Measurements from ENCODE around the gene SLC6A13.

The SLC6A13 gene

GRCh38 chr12:211142-211465 lies 51.5 kb downstream of the SLC6A13 start:
- Mint-ChIP-seq H3K27me3 (peaks cover 33% of the 10 kb centered on the region), H3K9me3 (no peaks in the 10 kb centered on the region), H3K36me3 (no peaks in the 10 kb centered on the region), H3K4me3 (no peak overlapping the region), H3K27ac (no peak overlapping the region), H3K4me1 (peaks cover 9% of the 10 kb centered on the region)
- ATAC-seq (ENCODE audit: low read depth) (no peak), DNase-seq (ENCODE audit: low spot score in 2 of 2) (no peak)

DNA sequence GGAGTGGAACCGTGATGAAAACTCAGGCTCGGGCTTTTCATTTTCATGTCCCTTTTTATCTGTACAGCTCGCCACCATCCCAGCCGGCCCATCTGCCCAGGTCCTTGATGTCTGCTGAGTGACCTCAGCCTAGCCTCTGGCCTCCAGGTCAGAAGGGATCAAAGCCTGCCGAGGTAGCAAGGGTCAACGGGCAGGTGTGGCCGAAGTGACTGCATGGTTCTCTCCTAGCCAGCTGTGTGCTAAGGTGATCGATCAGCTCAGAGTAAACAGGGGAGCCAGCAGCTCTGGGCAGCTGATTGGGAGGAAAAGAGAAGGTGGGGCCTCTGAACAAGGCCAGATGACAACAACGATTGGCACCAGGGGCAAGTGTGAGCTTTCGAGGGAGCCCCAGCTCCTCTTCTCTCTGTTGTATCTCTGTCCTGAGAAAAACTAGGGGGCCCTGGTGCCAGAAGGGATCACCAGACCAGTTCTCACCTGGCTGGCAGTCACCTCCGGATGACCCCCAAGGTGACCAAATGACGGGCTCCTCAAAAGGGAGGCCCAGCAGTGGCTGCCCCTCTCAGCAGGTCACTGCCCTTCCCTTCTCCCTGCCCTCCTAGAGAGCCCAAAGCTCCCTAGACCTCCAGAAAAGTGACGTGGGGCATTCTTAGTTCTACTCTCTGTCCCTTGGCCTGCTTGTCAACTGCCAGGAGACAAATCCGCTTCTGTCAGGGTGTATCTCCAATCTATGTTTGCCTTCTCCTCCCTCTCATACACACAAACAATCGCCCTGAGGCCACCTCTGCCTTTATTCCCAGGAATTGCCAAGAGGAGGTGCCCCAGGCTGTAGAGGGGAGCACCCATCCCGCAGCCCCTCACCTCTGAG lies 52.1 kb downstream of the SLC6A13 start:
- peaks cover 34% of the 10 kb centered on the region for H3K27me3 Mint-ChIP-seq

DNA sequence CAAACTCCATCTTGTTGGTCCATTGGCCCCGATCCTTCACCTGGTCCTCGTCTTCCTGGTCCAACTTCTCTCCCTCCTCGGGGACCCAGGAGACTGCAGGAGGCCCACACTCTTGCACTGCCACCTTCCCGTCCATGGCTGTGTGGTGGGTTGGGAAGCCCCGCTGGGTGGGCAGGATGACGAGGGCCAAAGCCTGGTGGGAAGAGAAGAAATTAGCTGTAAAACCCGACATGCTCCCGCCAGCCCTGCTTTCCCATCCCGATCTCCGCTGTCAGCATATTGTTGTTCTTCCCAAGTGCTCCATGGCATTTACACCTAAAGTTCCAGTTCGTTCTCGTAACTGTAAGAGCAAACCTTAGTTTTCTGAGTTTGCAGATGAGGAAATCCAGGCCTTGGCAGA lies 52.8 kb downstream of the SLC6A13 start:
- no peak for ATAC-seq (ENCODE audit: low read depth)
- Mint-ChIP-seq H3K27me3 (peaks cover 34% of the 10 kb centered on the region), H3K9me3 (no peaks in the 10 kb centered on the region), H3K4me3 (no peak overlapping the region), H3K4me1 (peaks cover 9% of the 10 kb centered on the region), H3K36me3 (no peaks in the 10 kb centered on the region), H3K27ac (no peak overlapping the region)
- DNase-seq (ENCODE audit: low spot score in 2 of 2) = no peak

More for the DNA sequence above, 52.1 kb downstream of the SLC6A13 start:
- DNase-seq (ENCODE audit: low spot score in 2 of 2) (no peak), ATAC-seq (ENCODE audit: low read depth) (no peak)
- no peak overlapping the region for H3K4me3 Mint-ChIP-seq
- no peaks in the 10 kb centered on the region for H3K36me3 Mint-ChIP-seq
- H3K27ac Mint-ChIP-seq = no peak overlapping the region
- H3K9me3 Mint-ChIP-seq = no peaks in the 10 kb centered on the region
- peaks cover 9% of the 10 kb centered on the region for H3K4me1 Mint-ChIP-seq

DNA sequence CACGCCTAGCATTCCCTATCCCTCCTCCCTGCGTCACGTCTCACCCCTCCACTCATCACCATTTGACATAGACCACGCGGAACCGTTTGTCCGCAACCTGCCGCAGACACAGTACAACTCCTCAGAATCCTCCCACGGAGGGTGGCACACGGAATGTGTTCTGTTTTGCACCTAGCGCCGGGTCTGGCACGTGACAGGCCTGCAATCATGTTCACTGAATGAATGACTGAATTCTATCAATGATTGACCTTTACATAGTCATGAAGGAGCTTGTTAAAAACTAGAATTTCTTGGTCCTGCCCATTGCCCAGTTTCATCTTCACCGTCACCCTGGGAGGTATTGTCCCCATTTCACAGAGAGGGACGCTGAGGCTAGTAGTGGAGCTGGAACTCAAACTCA lies 53.4 kb downstream of the SLC6A13 start:
- Mint-ChIP-seq H3K4me1 (peaks cover 9% of the 10 kb centered on the region), H3K36me3 (no peaks in the 10 kb centered on the region), H3K27ac (no peak overlapping the region), H3K9me3 (no peaks in the 10 kb centered on the region), H3K4me3 (no peak overlapping the region), H3K27me3 (peaks cover 37% of the 10 kb centered on the region)
- no peak for ATAC-seq (ENCODE audit: low read depth)
- no peak for DNase-seq (ENCODE audit: low spot score in 2 of 2)

DNA sequence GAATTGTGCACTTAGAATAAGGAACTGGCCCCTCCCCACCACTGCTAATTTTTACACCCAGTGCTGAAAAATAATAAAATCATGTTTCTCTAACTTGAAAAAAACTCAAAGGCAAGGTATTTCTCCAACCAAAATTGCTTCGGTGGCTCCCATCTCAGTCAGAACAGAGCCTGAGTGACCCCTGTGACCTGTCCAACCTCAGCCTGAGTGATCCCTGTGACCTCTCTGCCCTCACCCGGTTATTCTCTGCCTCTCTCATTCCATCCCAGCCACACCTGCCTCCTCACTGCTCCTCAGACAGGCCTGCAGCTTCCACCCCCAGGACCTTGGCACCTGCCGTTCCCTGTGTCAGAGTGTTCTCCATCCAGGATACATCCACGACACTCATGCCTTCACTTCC lies 53.8 kb downstream of the SLC6A13 start:
- Mint-ChIP-seq H3K4me3 (no peak overlapping the region), H3K27ac (no peak overlapping the region), H3K9me3 (no peaks in the 10 kb centered on the region), H3K36me3 (no peaks in the 10 kb centered on the region), H3K4me1 (peaks cover 9% of the 10 kb centered on the region), H3K27me3 (peaks cover 35% of the 10 kb centered on the region)
- no peak for DNase-seq (ENCODE audit: low spot score in 2 of 2)
- ATAC-seq (ENCODE audit: low read depth) = no peak

DNA sequence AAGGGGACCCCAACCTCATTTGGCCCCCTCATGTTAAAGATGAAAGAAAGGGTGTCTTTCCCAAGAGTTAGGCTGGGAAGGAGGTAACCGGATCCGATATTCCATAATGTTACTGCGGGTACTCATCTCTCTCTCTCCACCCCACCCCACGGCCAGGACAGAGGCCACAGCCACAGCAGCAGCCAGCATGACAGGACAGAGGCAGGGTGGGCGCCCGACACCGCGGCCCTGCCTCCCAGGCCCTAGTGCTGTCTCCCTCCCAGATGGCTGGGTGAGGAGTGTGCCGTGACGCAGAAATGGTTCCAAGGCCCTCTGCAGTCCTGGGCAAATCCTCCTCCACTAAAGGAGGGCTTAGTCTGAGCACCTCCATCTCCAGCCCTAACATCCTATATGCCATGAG lies 54.8 kb downstream of the SLC6A13 start:
- Mint-ChIP-seq H3K27me3 (peaks cover 29% of the 10 kb centered on the region), H3K36me3 (no peaks in the 10 kb centered on the region), H3K4me3 (no peak overlapping the region), H3K9me3 (no peaks in the 10 kb centered on the region), H3K27ac (no peak overlapping the region), H3K4me1 (peaks cover 5% of the 10 kb centered on the region)
- DNase-seq (ENCODE audit: low spot score in 2 of 2) (no peak), ATAC-seq (ENCODE audit: low read depth) (no peak)

DNA sequence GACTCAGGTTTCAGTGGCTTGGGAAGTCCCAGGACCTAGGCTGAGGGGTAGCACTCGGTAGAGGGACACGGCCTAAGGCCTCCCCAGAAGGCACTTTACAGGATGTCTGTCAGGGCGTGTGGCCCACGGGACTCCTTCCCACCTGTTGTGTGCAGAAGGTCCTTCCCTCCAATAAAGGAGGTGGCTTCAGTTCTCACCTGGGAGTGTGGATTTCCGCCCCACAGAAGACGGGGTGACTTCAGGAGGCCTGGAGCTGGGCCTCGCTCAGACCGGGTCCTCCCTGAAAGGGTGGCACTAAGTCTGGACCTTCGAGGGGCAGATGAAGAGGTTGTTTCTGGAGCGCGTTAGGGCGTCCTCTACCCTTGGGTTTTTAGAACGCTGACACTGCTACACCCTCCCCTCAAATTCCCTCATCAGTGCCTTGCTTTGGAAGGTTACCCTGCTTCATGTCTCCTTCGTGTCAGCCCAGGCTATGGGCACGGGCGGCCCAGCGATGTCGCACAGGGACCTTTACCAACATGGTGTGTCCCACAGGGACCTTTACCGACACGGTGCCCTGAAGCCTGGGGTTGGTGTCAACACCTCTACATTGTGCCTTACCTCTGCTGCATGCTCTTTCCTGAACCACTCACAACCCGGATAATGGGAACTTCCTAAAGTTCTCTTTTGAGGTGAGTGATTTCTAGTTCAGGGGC lies 55.7 kb downstream of the SLC6A13 start:
- H3K27me3 Mint-ChIP-seq = peaks cover 31% of the 10 kb centered on the region
- peaks cover under 1% of the 10 kb centered on the region for H3K4me1 Mint-ChIP-seq
- no peaks in the 10 kb centered on the region for H3K9me3 Mint-ChIP-seq
- no peak for ATAC-seq (ENCODE audit: low read depth)
- no peak for DNase-seq (ENCODE audit: low spot score in 2 of 2)
- no peak overlapping the region for H3K27ac Mint-ChIP-seq
- no peak overlapping the region for H3K4me3 Mint-ChIP-seq
- no peaks in the 10 kb centered on the region for H3K36me3 Mint-ChIP-seq

DNA sequence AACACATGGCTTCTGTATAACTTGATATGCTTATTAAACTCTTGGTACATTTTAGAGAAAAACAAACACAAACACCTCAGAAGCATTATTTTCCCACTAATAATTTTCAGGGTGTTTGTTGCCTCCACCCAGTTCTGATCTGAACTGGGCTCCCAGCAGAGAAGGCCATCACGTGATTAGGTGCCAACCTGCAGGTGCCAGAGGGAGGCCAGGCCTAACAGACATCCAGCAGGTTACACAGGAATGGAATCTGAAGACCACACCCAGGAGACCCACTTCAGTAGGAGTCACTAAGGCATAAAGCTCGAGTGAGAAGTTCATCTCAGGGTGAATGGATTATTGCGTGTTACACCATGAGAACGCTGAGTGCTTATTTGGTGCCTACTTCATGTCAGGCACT lies 57.6 kb downstream of the SLC6A13 start:
- H3K27ac Mint-ChIP-seq = no peak overlapping the region
- H3K4me3 Mint-ChIP-seq = no peak overlapping the region
- ATAC-seq (ENCODE audit: low read depth) = no peak

DNA sequence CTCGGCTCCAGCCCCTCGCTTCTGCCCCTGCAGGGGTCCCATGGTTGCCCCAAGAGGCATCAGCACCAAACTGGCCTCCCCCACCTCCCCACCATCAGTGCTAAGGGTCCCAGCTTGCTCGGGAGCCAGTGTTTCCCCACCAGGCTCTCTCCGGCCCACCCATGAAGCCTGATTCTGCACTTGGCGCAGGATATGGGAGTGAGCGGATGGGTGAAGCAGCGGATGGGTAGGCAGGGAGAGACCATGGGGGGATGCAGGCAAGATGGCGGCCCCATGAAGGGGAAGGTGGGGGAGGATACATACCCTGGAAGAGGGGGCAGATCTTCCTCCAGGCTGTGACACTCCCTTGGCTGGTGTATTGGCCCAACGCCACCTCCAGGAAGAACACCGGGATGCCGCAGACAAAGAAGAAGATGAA lies 58.4 kb downstream of the SLC6A13 start:
- Mint-ChIP-seq H3K27me3 (peaks cover 25% of the 10 kb centered on the region), H3K9me3 (no peaks in the 10 kb centered on the region), H3K4me3 (no peak overlapping the region), H3K27ac (no peak overlapping the region), H3K36me3 (no peaks in the 10 kb centered on the region), H3K4me1 (no peaks in the 10 kb centered on the region)
- ATAC-seq (ENCODE audit: low read depth) (no peak), DNase-seq (ENCODE audit: low spot score in 2 of 2) (no peak)

More for the DNA sequence above, 57.6 kb downstream of the SLC6A13 start:
- Mint-ChIP-seq H3K36me3 (no peaks in the 10 kb centered on the region), H3K4me1 (no peaks in the 10 kb centered on the region), H3K27me3 (peaks cover 28% of the 10 kb centered on the region), H3K9me3 (no peaks in the 10 kb centered on the region)
- no peak for DNase-seq (ENCODE audit: low spot score in 2 of 2)

DNA sequence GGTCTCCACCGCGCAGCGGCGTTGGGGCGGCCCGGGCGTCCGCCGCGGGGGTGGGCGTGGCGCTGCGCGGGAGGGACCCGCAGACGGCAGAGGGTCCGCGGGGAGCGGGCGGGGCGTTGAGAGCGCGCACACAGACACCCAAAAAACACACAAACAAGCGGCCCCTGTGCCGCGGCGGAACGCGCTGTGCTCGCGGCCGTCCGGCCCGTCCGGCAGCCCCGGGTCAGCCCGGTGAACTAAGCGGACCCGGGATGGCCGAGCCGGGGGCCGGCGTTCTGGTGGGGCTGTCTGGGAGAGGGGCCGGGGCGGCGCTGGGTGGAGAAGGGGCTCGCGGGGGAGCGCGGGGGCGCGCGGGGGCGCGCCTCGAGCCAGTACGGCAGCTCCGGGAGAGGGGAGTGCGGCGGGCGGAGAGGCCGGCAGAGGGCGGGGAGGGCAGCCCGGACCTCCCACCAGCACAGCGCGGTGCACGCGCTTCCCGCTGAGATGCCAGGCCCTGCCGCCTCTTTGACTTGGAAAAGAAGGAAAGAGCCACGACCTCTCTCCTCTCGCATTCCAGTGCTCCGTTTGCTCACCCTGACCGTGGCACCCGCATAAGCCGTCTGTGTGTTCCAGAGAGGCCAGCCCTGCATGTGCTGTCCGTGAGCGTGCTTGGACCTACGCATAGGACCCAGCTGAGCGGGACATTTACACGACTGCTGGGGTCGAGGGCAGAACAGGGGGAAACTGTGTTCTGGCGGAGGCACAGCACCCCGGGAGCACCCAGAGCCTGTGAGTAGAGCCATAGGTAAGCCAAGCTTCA lies 59.0 kb downstream of the SLC6A13 start:
- no peaks in the 10 kb centered on the region for H3K36me3 Mint-ChIP-seq
- DNase-seq (ENCODE audit: low spot score in 2 of 2) (no peak), ATAC-seq (ENCODE audit: low read depth) (no peak)
- H3K4me3 Mint-ChIP-seq = no peak overlapping the region
- H3K27ac Mint-ChIP-seq = no peak overlapping the region
- H3K4me1 Mint-ChIP-seq = no peaks in the 10 kb centered on the region
- no peaks in the 10 kb centered on the region for H3K9me3 Mint-ChIP-seq
- peaks cover 21% of the 10 kb centered on the region for H3K27me3 Mint-ChIP-seq

GRCh38 chr12:203074-203461 lies 59.6 kb downstream of the SLC6A13 start:
- Mint-ChIP-seq H3K36me3 (no peaks in the 10 kb centered on the region), H3K4me3 (no peak overlapping the region), H3K27me3 (peaks cover 21% of the 10 kb centered on the region), H3K9me3 (no peaks in the 10 kb centered on the region), H3K27ac (no peak overlapping the region), H3K4me1 (no peaks in the 10 kb centered on the region)
- no peak for DNase-seq (ENCODE audit: low spot score in 2 of 2)
- no peak for ATAC-seq (ENCODE audit: low read depth)

DNA sequence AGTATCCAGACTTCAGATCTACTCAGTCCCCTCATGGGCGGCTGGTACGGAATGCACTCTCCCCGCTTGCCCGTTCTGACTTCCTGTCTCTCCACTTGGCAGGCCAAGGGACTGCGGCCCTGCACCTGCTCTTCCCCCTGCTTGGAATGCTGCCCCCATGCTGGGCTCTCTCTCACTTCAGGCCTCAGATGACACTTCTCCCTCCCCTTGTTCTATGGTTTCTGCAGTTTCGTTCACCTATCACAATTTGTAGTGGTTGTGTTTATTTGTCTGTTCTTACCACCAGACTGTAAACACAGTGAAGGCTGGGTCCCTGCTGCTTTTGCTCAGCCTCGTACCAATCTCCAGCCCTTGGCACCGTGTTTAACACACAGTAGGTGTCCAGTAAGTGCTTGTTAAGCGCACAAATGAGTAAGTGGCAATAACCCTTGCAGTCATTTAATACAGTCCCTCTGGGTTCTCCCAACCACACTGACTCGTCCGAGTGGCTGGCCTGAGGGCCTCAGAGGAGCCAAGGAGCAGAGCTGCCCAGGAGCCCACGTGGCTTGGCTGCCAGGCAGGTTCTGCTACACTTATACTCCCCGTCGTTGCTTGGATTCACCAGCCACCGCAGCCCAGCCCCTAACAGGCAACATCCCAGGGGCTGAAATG lies 60.4 kb downstream of the SLC6A13 start:
- no peak overlapping the region for H3K4me3 Mint-ChIP-seq
- ATAC-seq (ENCODE audit: low read depth) (no peak), DNase-seq (ENCODE audit: low spot score in 2 of 2) (no peak)
- H3K27me3 Mint-ChIP-seq = peaks cover 22% of the 10 kb centered on the region
- no peaks in the 10 kb centered on the region for H3K4me1 Mint-ChIP-seq
- H3K9me3 Mint-ChIP-seq = peaks cover 3% of the 10 kb centered on the region
- H3K36me3 Mint-ChIP-seq = no peaks in the 10 kb centered on the region
- H3K27ac Mint-ChIP-seq = no peak overlapping the region

GRCh38 chr12:201361-201760 lies 61.3 kb downstream of the SLC6A13 start:
- Mint-ChIP-seq H3K9me3 (peaks cover 5% of the 10 kb centered on the region), H3K36me3 (no peaks in the 10 kb centered on the region), H3K27me3 (peaks cover 22% of the 10 kb centered on the region), H3K27ac (no peak overlapping the region), H3K4me3 (no peak overlapping the region), H3K4me1 (no peaks in the 10 kb centered on the region)
- no peak for ATAC-seq (ENCODE audit: low read depth)
- DNase-seq (ENCODE audit: low spot score in 2 of 2) = no peak

DNA sequence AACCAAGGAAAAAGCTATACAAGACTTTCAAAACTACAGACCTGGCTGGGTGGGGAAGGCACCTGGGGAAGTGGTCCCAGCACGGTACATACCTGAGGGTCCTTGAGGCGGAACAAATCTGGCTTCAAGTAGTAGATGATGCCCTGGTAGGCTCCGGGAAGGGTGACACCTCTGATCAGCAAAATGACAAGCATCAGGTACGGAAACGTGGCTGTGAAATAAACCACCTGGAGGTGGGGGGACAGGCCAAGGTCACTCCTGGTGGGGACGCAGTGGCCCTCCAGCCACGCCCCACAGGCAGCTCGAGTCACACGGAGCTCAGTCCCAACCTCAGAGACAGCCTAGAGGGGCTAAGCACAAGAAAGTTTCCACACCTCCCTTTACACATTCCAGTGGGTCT lies 63.9 kb downstream of the SLC6A13 start:
- H3K36me3 Mint-ChIP-seq = no peaks in the 10 kb centered on the region
- H3K9me3 Mint-ChIP-seq = peaks cover 5% of the 10 kb centered on the region
- DNase-seq (ENCODE audit: low spot score in 2 of 2) = no peak
- H3K4me3 Mint-ChIP-seq = no peak overlapping the region
- no peak for ATAC-seq (ENCODE audit: low read depth)
- no peaks in the 10 kb centered on the region for H3K4me1 Mint-ChIP-seq
- H3K27me3 Mint-ChIP-seq = peaks cover 21% of the 10 kb centered on the region
- H3K27ac Mint-ChIP-seq = no peak overlapping the region

All from memory B cell (primary cell).